ENCODE data around the gene POLD2.
"Not testable (repeated sequence)": the region's sequence is repeated elsewhere in the genome, so short reads cannot be mapped to it uniquely, and the experiment has no call there.

The POLD2 gene

GRCh38 chr7:44123190-44124003 is at the start of gene POLD2:
TSS of gene POLD2 (minus strand) at chr7:44123548. CDS start at chr7:44122053, 1,495 bp downstream.
- DNase-seq, result peak; percentile 99

- DNase-seq, result no peak
Observed at GRCh38 chr7:44172803-44173424, 49.6 kb upstream of the POLD2 start.

- DNase-seq, result no peak
Observed at GRCh38 chr7:44172352-44172751, 49.0 kb upstream of the POLD2 start.

GRCh38 chr7:44171901-44172300 is 48.6 kb upstream of the POLD2 start:
- not testable (repeated sequence) for DNase-seq

GRCh38 chr7:44167920-44168319 is 44.6 kb upstream of the POLD2 start:
- no peak for DNase-seq

GRCh38 chr7:44163591-44163990 is 40.2 kb upstream of the POLD2 start:
- no peak for DNase-seq

GRCh38 chr7:44162785-44163395 is 39.5 kb upstream of the POLD2 start:
- no peak for DNase-seq

- DNase-seq, result no peak
Observed at GRCh38 chr7:44162179-44162578, 38.8 kb upstream of the POLD2 start.

GRCh38 chr7:44161371-44161770 is 38.0 kb upstream of the POLD2 start:
- DNase-seq, result no peak

GRCh38 chr7:44159824-44160630 is 36.7 kb upstream of the POLD2 start:
- no peak for DNase-seq

GRCh38 chr7:44158873-44159631 is 35.7 kb upstream of the POLD2 start:
- no peak for DNase-seq

GRCh38 chr7:44158096-44158872 is 34.9 kb upstream of the POLD2 start:
- DNase-seq, result no peak

- DNase-seq, result no peak
Observed at GRCh38 chr7:44157116-44158080, 34.0 kb upstream of the POLD2 start.

GRCh38 chr7:44156453-44157010 is 33.2 kb upstream of the POLD2 start:
- no peak for DNase-seq

GRCh38 chr7:44155191-44156185 is 32.1 kb upstream of the POLD2 start:
- no peak for DNase-seq

- DNase-seq, result no peak
Observed at GRCh38 chr7:44154703-44155102, 31.4 kb upstream of the POLD2 start.

- no peak for DNase-seq
Observed at GRCh38 chr7:44153948-44154335, 30.6 kb upstream of the POLD2 start.

Data from stimulated activated naive CD4-positive, alpha-beta T cell treated with Interleukin-2 at 50 U/mL for 16 hours (primary cell).